ENCODE results near the gene ZFAND2A. TPM values are rescaled to one million over a fixed set of nuclear protein-coding genes. Genes with fewer than 3 reads are reported as not detected.
A peak's percentile ranks its signal among the peaks of the same experiment; 100 is the strongest.
"Not testable (repeated sequence)": the region's sequence is repeated elsewhere in the genome, so short reads cannot be mapped to it uniquely, and the experiment has no call there.

Gene ZFAND2A
- total RNA-seq, 1 donor: 11.7 TPM

DNA sequence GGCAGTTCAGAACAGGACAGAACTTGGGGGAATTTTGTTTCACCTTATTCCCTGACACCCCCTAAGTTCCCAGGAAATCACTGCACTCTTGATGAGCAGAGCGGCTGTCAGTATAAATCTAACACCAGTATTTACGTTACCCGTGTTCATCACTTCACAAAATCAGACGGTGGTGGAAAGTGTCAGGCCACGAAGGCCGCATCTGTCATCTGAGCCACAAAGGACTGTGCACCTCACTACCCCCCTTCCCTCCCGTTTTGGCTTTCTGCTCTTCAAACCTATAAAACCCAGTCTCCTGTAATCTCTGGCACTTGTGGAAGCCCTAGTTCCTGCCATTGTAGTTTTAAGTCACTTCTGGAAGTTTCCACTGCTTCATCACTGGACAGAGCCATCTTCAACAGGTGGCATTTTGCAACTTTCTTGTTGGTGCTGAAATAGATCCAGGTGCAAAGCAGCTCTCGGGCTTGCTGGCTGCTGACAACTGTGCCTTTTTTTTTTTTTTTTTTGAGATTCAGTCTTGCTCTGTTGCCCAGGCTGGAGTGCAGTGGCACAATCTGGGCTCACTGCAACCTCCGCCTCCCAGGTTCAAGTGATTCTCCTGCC, 9.5 kb downstream of the ZFAND2A start:
- no peak for TF ChIP-seq CTCF (IDR thresholded peaks at IDR 0.05; ENCODE audit: insufficient read depth, low read depth, low read length)
- DNase-seq (ENCODE audit: low read depth): no peak
- H3K4me3 ChIP-seq (ENCODE audit: low read depth, low read length): no peak overlapping the region

DNA sequence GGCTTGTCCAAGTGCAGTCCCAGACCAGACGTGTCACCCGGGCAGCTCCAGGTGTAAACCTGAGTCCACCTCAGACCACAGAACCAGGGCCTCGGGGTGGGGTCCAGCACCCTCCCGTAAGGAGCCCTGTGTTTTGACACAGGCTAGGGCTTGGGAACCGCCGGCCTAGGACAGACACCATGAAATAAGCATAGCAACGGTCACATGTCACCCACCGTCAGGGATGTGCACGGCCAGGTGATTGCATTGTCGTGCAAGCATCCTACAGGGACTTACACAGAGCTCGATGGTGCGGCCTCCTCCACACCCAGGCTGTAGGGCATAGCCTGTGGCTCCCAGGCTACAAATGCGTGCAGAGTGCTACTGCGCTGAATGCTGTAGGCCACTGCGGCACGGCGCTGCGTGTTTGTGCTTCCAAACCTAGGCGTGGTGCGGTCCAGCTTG, 10.6 kb downstream of the ZFAND2A start:
- DNase-seq (ENCODE audit: low read depth): no peak
- TF ChIP-seq CTCF (IDR thresholded peaks at IDR 0.05; ENCODE audit: insufficient read depth, low read depth, low read length): no peak
- H3K4me3 ChIP-seq (ENCODE audit: low read depth, low read length): no peak overlapping the region

DNA sequence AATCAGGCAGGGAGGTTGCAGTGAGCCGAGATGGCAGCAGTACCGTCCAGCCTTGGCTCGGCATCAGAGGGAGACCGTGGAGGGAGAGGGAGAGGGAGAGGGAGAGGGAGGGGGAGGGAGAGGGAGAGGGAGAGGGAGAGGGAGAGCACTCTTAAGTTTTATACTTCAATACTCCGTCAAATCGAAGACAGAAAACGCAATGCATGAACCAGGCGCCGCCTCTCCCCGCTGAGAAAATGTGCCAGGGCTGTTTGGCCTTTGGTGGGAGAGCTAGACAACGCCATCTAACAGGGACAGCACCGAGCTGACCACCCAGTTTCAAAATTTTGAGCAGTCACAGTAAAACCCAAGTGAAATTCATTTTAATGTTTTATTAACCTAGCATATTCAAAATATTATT, 12.1 kb downstream of the ZFAND2A start:
- H3K4me3 ChIP-seq (ENCODE audit: low read depth, low read length); DNase-seq (ENCODE audit: low read depth): not testable (repeated sequence)

GRCh38 chr7:1144269-1144771, 15.7 kb downstream of the ZFAND2A start:
- TF ChIP-seq CTCF (IDR thresholded peaks at IDR 0.05; ENCODE audit: insufficient read depth, low read depth, low read length): peak; percentile 28
- H3K4me3 ChIP-seq (ENCODE audit: low read depth, low read length): no peak overlapping the region
- peak; percentile 27 for DNase-seq (ENCODE audit: low read depth)

DNA sequence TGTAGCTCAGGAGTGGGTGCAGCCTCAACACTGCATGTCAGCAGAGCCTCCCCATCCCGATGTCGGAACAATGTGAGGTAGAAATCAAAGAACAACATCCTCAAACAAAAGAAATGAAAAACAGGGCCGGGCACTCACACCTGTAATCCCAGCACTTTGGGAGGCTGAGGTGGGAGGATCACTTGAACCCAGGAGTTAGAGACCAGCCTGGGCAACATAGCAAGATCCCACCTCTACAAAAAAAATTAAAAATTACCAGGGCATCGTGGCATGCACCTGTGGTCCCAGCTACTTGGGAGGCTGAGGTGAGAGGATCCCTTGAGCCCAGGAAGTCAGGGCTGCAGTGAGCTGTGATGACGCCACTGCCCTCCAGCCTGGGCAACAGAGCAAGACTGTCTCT, 17.0 kb downstream of the ZFAND2A start:
- DNase-seq (ENCODE audit: low read depth): not testable (repeated sequence)

DNA sequence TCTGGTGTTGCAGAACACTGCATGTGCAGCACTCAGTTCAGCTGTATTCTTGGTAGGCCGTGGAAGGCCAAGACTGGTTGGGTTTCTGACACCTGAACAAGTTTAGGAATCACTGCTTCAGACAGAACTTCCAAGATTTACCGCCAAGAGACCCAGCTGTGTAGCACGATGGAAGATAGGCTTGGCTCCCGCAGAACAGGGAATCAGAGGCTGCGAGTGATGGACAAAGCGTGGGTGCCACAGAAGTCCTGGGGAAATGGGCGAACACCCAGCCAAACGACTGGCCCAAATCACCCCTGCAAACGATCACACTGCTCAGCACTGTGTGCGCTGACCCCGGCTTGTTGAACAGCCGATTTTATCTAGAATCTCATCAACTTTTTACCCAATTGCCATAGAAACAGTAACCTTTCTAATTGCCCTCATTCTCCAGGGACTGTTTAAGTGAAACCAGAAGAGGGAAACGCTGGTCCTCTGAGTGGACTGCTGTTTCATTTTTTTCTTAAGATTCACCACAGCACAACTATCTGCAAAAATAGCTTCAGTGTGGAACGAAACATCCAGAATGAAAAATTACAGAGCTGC, 17.9 kb downstream of the ZFAND2A start:
- peak; percentile 29 for DNase-seq (ENCODE audit: low read depth)
- no peak for TF ChIP-seq CTCF (IDR thresholded peaks at IDR 0.05; ENCODE audit: insufficient read depth, low read depth, low read length)

More for the DNA sequence above, 17.0 kb downstream of the ZFAND2A start:
- H3K4me3 ChIP-seq (ENCODE audit: low read depth, low read length): not testable (repeated sequence)

DNA sequence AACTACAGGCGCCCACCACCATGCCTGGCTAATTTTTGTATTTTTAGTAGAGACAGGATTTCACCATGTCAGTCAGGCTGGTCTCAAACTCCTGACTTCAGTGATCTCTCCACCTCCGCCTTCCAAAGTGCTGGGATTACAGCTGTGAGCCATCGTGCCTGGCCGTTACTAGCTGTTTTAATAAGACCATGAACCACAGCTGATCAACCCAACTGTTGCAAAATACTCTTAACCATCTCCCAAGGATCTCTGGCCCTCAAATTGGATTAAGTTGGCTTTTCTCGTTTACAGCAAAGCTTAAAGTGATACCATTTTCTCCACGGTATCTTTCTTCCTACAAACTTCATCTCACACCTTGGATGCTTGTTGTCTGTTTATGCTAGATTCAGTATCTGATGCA, 18.3 kb downstream of the ZFAND2A start:
- no peak for TF ChIP-seq CTCF (IDR thresholded peaks at IDR 0.05; ENCODE audit: insufficient read depth, low read depth, low read length)

More for the DNA sequence above, 17.9 kb downstream of the ZFAND2A start:
- no peak overlapping the region for H3K4me3 ChIP-seq (ENCODE audit: low read depth, low read length)

More for the DNA sequence above, 18.3 kb downstream of the ZFAND2A start:
- no peak overlapping the region for H3K4me3 ChIP-seq (ENCODE audit: low read depth, low read length)
- DNase-seq (ENCODE audit: low read depth): peak; percentile 61
